ENCODE data around the gene CTCFL. TPM values are rescaled to one million over a fixed set of nuclear protein-coding genes. Genes with fewer than 3 reads are reported as not detected.

CTCFL gene
- total RNA-seq, 2 donors from 2014 or later, result not detected

- no peak for ATAC-seq (replicated peaks in 1 of 2)
- Mint-ChIP-seq H3K4me1 (ENCODE audit: low read depth) (no peaks in the 10 kb centered on the region), H3K27me3 (ENCODE audit: low read depth) (peaks cover 50% of the 10 kb centered on the region), H3K4me3 (no peak overlapping the region), H3K27ac (no peak overlapping the region), H3K36me3 (ENCODE audit: insufficient read depth in 2 of 2) (peaks cover 0 to 3% of the 10 kb centered on the region in 2 donors), H3K9me3 (peaks cover 0 to 3% of the 10 kb centered on the region in 2 donors)
- DNase-seq, result no peak
Measured at GRCh38 chr20:57536771-57537724, 12.1 kb upstream of the CTCFL start.

GRCh38 chr20:57536120-57536708 lies 11.3 kb upstream of the CTCFL start:
- Mint-ChIP-seq H3K27me3 (ENCODE audit: low read depth) (peaks cover 49% of the 10 kb centered on the region), H3K9me3 (peaks cover 0 to 3% of the 10 kb centered on the region in 2 donors), H3K4me3 (no peak overlapping the region), H3K36me3 (ENCODE audit: insufficient read depth in 2 of 2) (peaks cover 0 to 3% of the 10 kb centered on the region in 2 donors), H3K27ac (no peak overlapping the region), H3K4me1 (ENCODE audit: low read depth) (no peaks in the 10 kb centered on the region)
- DNase-seq (no peak), ATAC-seq (replicated peaks in 1 of 2) (no peak)

GRCh38 chr20:57535297-57535696 lies 10.4 kb upstream of the CTCFL start:
- Mint-ChIP-seq H3K4me3 (no peak overlapping the region), H3K36me3 (ENCODE audit: insufficient read depth in 2 of 2) (peaks cover 0 to 3% of the 10 kb centered on the region in 2 donors), H3K9me3 (peaks cover 0 to 3% of the 10 kb centered on the region in 2 donors), H3K27ac (no peak overlapping the region), H3K4me1 (ENCODE audit: low read depth) (no peaks in the 10 kb centered on the region), H3K27me3 (ENCODE audit: low read depth) (peaks cover 40% of the 10 kb centered on the region)
- DNase-seq (no peak), ATAC-seq (replicated peaks in 1 of 2) (no peak)

- ATAC-seq (replicated peaks in 1 of 2), result no peak
- Mint-ChIP-seq H3K4me1 (ENCODE audit: low read depth) (no peaks in the 10 kb centered on the region), H3K9me3 (no peaks in the 10 kb centered on the region), H3K36me3 (ENCODE audit: insufficient read depth in 2 of 2) (no peaks in the 10 kb centered on the region), H3K27me3 (ENCODE audit: low read depth) (peaks cover 22% of the 10 kb centered on the region), H3K27ac (no peak overlapping the region), H3K4me3 (no peak overlapping the region)
- no peak for DNase-seq
Measured at GRCh38 chr20:57532104-57532503, 7.2 kb upstream of the CTCFL start.

- ATAC-seq (replicated peaks in 1 of 2) (no peak), DNase-seq (no peak)
- no peaks in the 10 kb centered on the region for H3K9me3 Mint-ChIP-seq
- no peak overlapping the region for H3K27ac Mint-ChIP-seq
- H3K4me3 Mint-ChIP-seq, result no peak overlapping the region
- no peaks in the 10 kb centered on the region for H3K4me1 Mint-ChIP-seq (ENCODE audit: low read depth)
- no peaks in the 10 kb centered on the region for H3K36me3 Mint-ChIP-seq (ENCODE audit: insufficient read depth in 2 of 2)
- H3K27me3 Mint-ChIP-seq (ENCODE audit: low read depth), result peaks cover 19% of the 10 kb centered on the region
Measured at GRCh38 chr20:57530327-57530981, 5.5 kb upstream of the CTCFL start.

GRCh38 chr20:57529810-57530209 lies 4.9 kb upstream of the CTCFL start:
- no peak overlapping the region for H3K27ac Mint-ChIP-seq
- H3K4me3 Mint-ChIP-seq, result no peak overlapping the region
- DNase-seq (no peak), ATAC-seq (replicated peaks in 1 of 2) (no peak)
- no peaks in the 10 kb centered on the region for H3K9me3 Mint-ChIP-seq
- H3K4me1 Mint-ChIP-seq (ENCODE audit: low read depth), result no peaks in the 10 kb centered on the region
- no peaks in the 10 kb centered on the region for H3K36me3 Mint-ChIP-seq (ENCODE audit: insufficient read depth in 2 of 2)
- H3K27me3 Mint-ChIP-seq (ENCODE audit: low read depth), result peaks cover 15% of the 10 kb centered on the region

GRCh38 chr20:57529160-57529585 lies 4.2 kb upstream of the CTCFL start:
- no peaks in the 10 kb centered on the region for H3K4me1 Mint-ChIP-seq (ENCODE audit: low read depth)
- H3K27me3 Mint-ChIP-seq (ENCODE audit: low read depth), result peaks cover 13% of the 10 kb centered on the region
- H3K27ac Mint-ChIP-seq, result no peak overlapping the region
- no peaks in the 10 kb centered on the region for H3K9me3 Mint-ChIP-seq
- DNase-seq (no peak), ATAC-seq (replicated peaks in 1 of 2) (no peak)
- H3K4me3 Mint-ChIP-seq, result no peak overlapping the region
- no peaks in the 10 kb centered on the region for H3K36me3 Mint-ChIP-seq (ENCODE audit: insufficient read depth in 2 of 2)

- H3K27ac Mint-ChIP-seq, result no peak overlapping the region
- DNase-seq (no peak), ATAC-seq (replicated peaks in 1 of 2) (no peak)
- peaks cover 2% of the 10 kb centered on the region for H3K4me1 Mint-ChIP-seq (ENCODE audit: low read depth)
- no peak overlapping the region for H3K4me3 Mint-ChIP-seq
- no peaks in the 10 kb centered on the region for H3K36me3 Mint-ChIP-seq (ENCODE audit: insufficient read depth in 2 of 2)
- no peaks in the 10 kb centered on the region for H3K9me3 Mint-ChIP-seq
- peaks cover 6% of the 10 kb centered on the region for H3K27me3 Mint-ChIP-seq (ENCODE audit: low read depth)
Measured at GRCh38 chr20:57528148-57528547, 3.2 kb upstream of the CTCFL start.

GRCh38 chr20:57527728-57528127 lies 2.8 kb upstream of the CTCFL start:
- Mint-ChIP-seq H3K4me3 (no peak overlapping the region), H3K27me3 (ENCODE audit: low read depth) (peaks cover 6% of the 10 kb centered on the region), H3K36me3 (ENCODE audit: insufficient read depth in 2 of 2) (no peaks in the 10 kb centered on the region), H3K27ac (no peak overlapping the region), H3K9me3 (no peaks in the 10 kb centered on the region), H3K4me1 (ENCODE audit: low read depth) (peaks cover 6% of the 10 kb centered on the region)
- DNase-seq, result no peak
- no peak for ATAC-seq (replicated peaks in 1 of 2)

GRCh38 chr20:57526885-57527460 lies 2.0 kb upstream of the CTCFL start:
- no peaks in the 10 kb centered on the region for H3K36me3 Mint-ChIP-seq (ENCODE audit: insufficient read depth in 2 of 2)
- H3K4me3 Mint-ChIP-seq, result no peak overlapping the region
- no peak overlapping the region for H3K27ac Mint-ChIP-seq
- ATAC-seq (replicated peaks in 1 of 2) (no peak), DNase-seq (no peak)
- peaks cover 6% of the 10 kb centered on the region for H3K27me3 Mint-ChIP-seq (ENCODE audit: low read depth)
- H3K9me3 Mint-ChIP-seq, result no peaks in the 10 kb centered on the region
- H3K4me1 Mint-ChIP-seq (ENCODE audit: low read depth), result peaks cover 11% of the 10 kb centered on the region

- peak; percentile 19 to 29 for DNase-seq
- no peak for ATAC-seq (replicated peaks in 1 of 2)
- Mint-ChIP-seq H3K4me1 (ENCODE audit: low read depth) (peaks cover 11% of the 10 kb centered on the region), H3K27me3 (ENCODE audit: low read depth) (peaks cover 6% of the 10 kb centered on the region), H3K27ac (no peak overlapping the region), H3K36me3 (ENCODE audit: insufficient read depth in 2 of 2) (no peaks in the 10 kb centered on the region), H3K9me3 (no peaks in the 10 kb centered on the region), H3K4me3 (no peak overlapping the region)
Measured at GRCh38 chr20:57526087-57526884, 1.3 kb upstream of the CTCFL start.

- Mint-ChIP-seq H3K4me3 (no peak overlapping the region), H3K36me3 (ENCODE audit: insufficient read depth in 2 of 2) (no peaks in the 10 kb centered on the region)
Measured at GRCh38 chr20:57525328-57526086, 567 bp upstream of the CTCFL start.

More at GRCh38 chr20:57525328-57526086, 567 bp upstream of the CTCFL start:
- ATAC-seq (replicated peaks in 1 of 2) (no peak), DNase-seq (no peak)
- Mint-ChIP-seq H3K27me3 (ENCODE audit: low read depth) (peaks cover 12% of the 10 kb centered on the region), H3K9me3 (no peaks in the 10 kb centered on the region), H3K4me1 (ENCODE audit: low read depth) (peaks cover 11% of the 10 kb centered on the region), H3K27ac (no peak overlapping the region)

All from activated T-cell treated with anti-CD3 and anti-CD28 coated beads, Interleukin-2, amount 50 U/mL, for 72 hours (primary cell).